Heart right ventricle (tissue), 16 donors: ENCODE data around the gene GNLY. TPM values are rescaled to one million over a fixed set of nuclear protein-coding genes. Genes with fewer than 3 reads are reported as not detected.

ENCODE experiments used
- ATAC-seq, 8 donors: fragments of 200-7000 bp; cut with Tn5 transposase; one replicate each; pipeline ENCODE4 v1.9.1; 2020; ENCODE audit warnings: mild to moderate bottlenecking in 8 of 8, moderate library complexity in 8 of 8, moderate number of reproducible peaks in 1 of 8
- DNase-seq, 2 donors: peaks; one replicate each; pipeline ENCODE4 v3.0.0-alpha.2; 2020
- H3K27ac ChIP-seq, 10 donors: fragments of 200-600 bp; sonication (generic) in 2 of 10; one replicate each; pipeline versions ENCODE4 v1.5.0 to v1.8.0; 2020 to 2022; ENCODE audit warnings: mild to moderate bottlenecking in 3 of 10
- H3K27me3 ChIP-seq, 7 donors: fragments of 200-600 bp; one replicate each; pipeline ENCODE4 v1.8.0; 2021 to 2022; ENCODE audit warnings: mild to moderate bottlenecking in 2 of 7
- H3K36me3 ChIP-seq, 9 donors: fragments of 200-600 bp; sonication (generic) in 1 of 9; one replicate each; pipeline versions ENCODE4 v1.5.0 to v1.8.0; 2020 to 2022; ENCODE audit warnings: mild to moderate bottlenecking in 2 of 9
- H3K4me1 ChIP-seq, 9 donors: fragments of 200-600 bp; sonication (generic) in 1 of 9; one replicate each; pipeline versions ENCODE4 v1.5.0 to v1.8.0; 2020 to 2022; ENCODE audit warnings: mild to moderate bottlenecking in 4 of 9
- H3K4me3 ChIP-seq, 10 donors: fragments of 200-600 bp; sonication (generic) in 2 of 10; one replicate each; pipeline versions ENCODE4 v1.5.0 to v1.8.0; 2020 to 2022; ENCODE audit warnings: mild to moderate bottlenecking in 7 of 10, moderate library complexity in 2 of 10
- H3K9me3 ChIP-seq, 11 donors: fragments of 200-600 bp in 10 of 11; sonication (generic) in 2 of 11; one replicate each; pipeline versions ENCODE4 v1.5.0 to v1.8.0; 2013 to 2022; ENCODE audit warnings: mild to moderate bottlenecking in 2 of 11, control low read depth in 1 of 11, moderate library complexity in 1 of 11
- CTCF ChIP-seq, 9 donors: fragments of 200-600 bp; sonication (generic) in 2 of 9; IDR thresholded peaks; one replicate each; pipeline versions ENCODE4 v1.5.0 to v1.8.0; 2021 to 2022; ENCODE audit warnings: antibody characterized with exemption in 9 of 9, mild to moderate bottlenecking in 5 of 9, moderate library complexity in 1 of 9
- WGBS, 2 donors: extraction: QIAGEN DNeasy Blood & Tissue Kit; methylation state at CpG; one replicate each; pipeline ENCODE4 v1.1.7; 2013; ENCODE audit warnings: inconsistent platforms in 1 of 2; 5-methylcytosine and 5-hydroxymethylcytosine counted together
- intact Hi-C, 10 donors: fragments of 100-400 bp; cut with DNase I; formaldehyde crosslinking; loops; one replicate each; pipeline versions ENCODE4 v1.11.1 to v1.14.2; 2022
- long read RNA-seq, 3 donors: library from polyadenylated mRNA; unstranded; transcript quantifications; one replicate each; pipeline ENCODE4 v2.0.0, GENCODE V29; 2020 to 2021
- polyA plus RNA-seq, 2 donors: library from polyadenylated mRNA; stranded (reverse); fragments of 200-250 nt; gene quantifications; one replicate each; pipeline ENCODE4 v1.2.3, GENCODE V29; 2013
- total RNA-seq, 10 donors: library from RNA; stranded (reverse); fragmentation: NEBNext Ultra II Directional in 3 of 10; extraction: Animal tissue kit (Norgen Biotek cat#: 25700) in 3 of 10; gene quantifications; one replicate each; pipeline versions ENCODE4 v1.2.1 to v1.2.4, GENCODE V29; 2021 to 2023
- donor health status: Arrhythmogenic right ventricular cardiomyopathy.
- donor health status: ischemic (EF 13 %, LVEDD 7.1; RV severe dilation, severe dysfunction).
- donor health status: healthy with polysubstance abuse.
- donor health status: DM: no; HTN: yes; CAD: no.
- donor health status: DM: no; HTN: no; CAD: no.
- donor health status: ischemic (EF 25% LVEDD 6.9; RV normal size, moderate dysfunction).
- donor health status: ischemic (EF 25% LVEDD 5.7; RV mildly dilated, moderate dysfunction).
- donor health status: healthy.
- donor health status: DM: yes; HTN: yes; CAD: no.
- donor health status: Ischemic cardiomyopathy.
- donor health status: ischemic (EF 35%, LVEDD 5.7; RV mildly dilated, moderate dysfunction).
- donor health status: nonischemic (EF 11% LVEDD 7.7; RV severe dilation, severe dysfunction).
- donor health status: DM: yes; HTN: yes; CAD: no.
- donor health status: PGD.
- donor health status: ischemic (EF 29% LVEDD 5.4; RV normal size, mild dysfunction).
- donor health status: nonischemic (EF 23%, LVEDD 6.1; RV moderate dilation, normal function).

The GNLY gene
- total RNA-seq (10 to 100 TPM in 1 of 10 donors, 1 to 10 TPM in 5, under 1 TPM in 4; 0.17 to 43.2 (median 1.2) TPM), polyA plus RNA-seq (1 to 10 TPM; 1.2 to 3.1 TPM)
- long read RNA-seq, donor 1, partial matches to known transcripts: 0 of 2 reads
- long read RNA-seq, donor 1, other reads (novel, unspliced or antisense): 1 of 2 reads
- long read RNA-seq, donor 2, partial matches to known transcripts: 1 of 4 reads
- long read RNA-seq, donor 2, other reads (novel, unspliced or antisense): 2 of 4 reads
- long read RNA-seq, donor 3: 0 reads

GRCh38 chr2:85694052-85695025 is at the start of gene GNLY:
GNLY (plus strand) TSS chr2:85694358; CDS start chr2:85694419, 61 bp downstream.
- Histone ChIP-seq H3K4me1 (peaks cover 0 to 11% (median 0%) of the 10 kb centered on the region in 9 donors), H3K27me3 (no peaks in the 10 kb centered on the region), H3K4me3 (peak within 1 kb of the TSS in 1 of 10 donors; percentile 28), H3K27ac (peak within 1 kb of the TSS in 1 of 10 donors; percentile 57), H3K9me3 (no peaks in the 10 kb centered on the region), H3K36me3 (no peaks in the 10 kb centered on the region)
- DNase-seq: no peak
- TF ChIP-seq CTCF (IDR thresholded peaks at IDR 0.05): no peak
- ATAC-seq: peak in 3 of 8 donors; percentile 14 to 35 (median 20)
- intact Hi-C loops: no loop called here
- WGBS, 2 donors: 92 to 93% methylated on average over 15 of the region's 15 CpGs

GRCh38 chr2:85644909-85645308 is 49.2 kb upstream of the GNLY start:
- WGBS, 2 donors: 94 to 95% methylated on average over 8 of the region's 8 CpGs
- ATAC-seq (no peak), DNase-seq (no peak)
- Histone ChIP-seq H3K4me3 (no peak overlapping the region), H3K9me3 (no peaks in the 10 kb centered on the region), H3K4me1 (peaks cover 0 to 17% (median 12%) of the 10 kb centered on the region in 9 donors), H3K36me3 (peaks cover 3 to 100% (median 74%) of the 10 kb centered on the region in 9 donors), H3K27ac (no peak overlapping the region), H3K27me3 (no peaks in the 10 kb centered on the region)
- no peak for TF ChIP-seq CTCF (IDR thresholded peaks at IDR 0.05)
- intact Hi-C loops: loop anchor here in 6 of 10 donors (5.0 to 10.0 kb wide), 4 partner anchors 60 to 170 kb away; no protein-coding TSS in a partner anchor

- Histone ChIP-seq H3K27me3 (no peaks in the 10 kb centered on the region), H3K4me3 (no peak overlapping the region), H3K4me1 (peaks cover 0 to 17% (median 12%) of the 10 kb centered on the region in 9 donors), H3K36me3 (peaks cover 3 to 100% (median 62%) of the 10 kb centered on the region in 9 donors), H3K27ac (no peak overlapping the region), H3K9me3 (no peaks in the 10 kb centered on the region)
- ATAC-seq (no peak), DNase-seq (no peak)
- intact Hi-C loops: loop anchor here in 6 of 10 donors (5.0 to 10.0 kb wide), 4 partner anchors 59 to 169 kb away; no protein-coding TSS in a partner anchor
- WGBS, 2 donors: 95 to 97% methylated on average over 2 of the region's 2 CpGs
- no peak for TF ChIP-seq CTCF (IDR thresholded peaks at IDR 0.05)
Measured at GRCh38 chr2:85646166-85646565, 48.0 kb upstream of the GNLY start.
